Endometrial microvascular endothelial cells (primary cell): ENCODE data around the gene PRSS8. TPM values are rescaled to one million over a fixed set of nuclear protein-coding genes. Genes with fewer than 3 reads are reported as not detected.
"Not testable (repeated sequence)": the region's sequence is repeated elsewhere in the genome, so short reads cannot be mapped to it uniquely, and the experiment has no call there.

Experiments used
- in situ Hi-C: cut with HindIII; loops from 2 replicates; pipeline ENCODE4 v1.10.0; 2017; ENCODE audit warnings: low sequenced_read_pairs, low pct_unique_long_range_greater_than_20kb; ENCODE audit errors: inconsistent ontology term
- total RNA-seq: library from RNA; depleted of rRNA; stranded (reverse); fragments of >200 nt; gene quantifications from one replicate; pipeline ENCODE4 v1.2.3, GENCODE V29; 2015; ENCODE audit errors: inconsistent ontology term

The PRSS8 gene
- total RNA-seq = not detected

GRCh38 chr16:31135535-31136286 is at the start of gene PRSS8:
TSS of gene PRSS8 (minus strand) at chr16:31135727. CDS start at chr16:31135498, 229 bp downstream.
- in situ Hi-C loops = no loop called here

DNA sequence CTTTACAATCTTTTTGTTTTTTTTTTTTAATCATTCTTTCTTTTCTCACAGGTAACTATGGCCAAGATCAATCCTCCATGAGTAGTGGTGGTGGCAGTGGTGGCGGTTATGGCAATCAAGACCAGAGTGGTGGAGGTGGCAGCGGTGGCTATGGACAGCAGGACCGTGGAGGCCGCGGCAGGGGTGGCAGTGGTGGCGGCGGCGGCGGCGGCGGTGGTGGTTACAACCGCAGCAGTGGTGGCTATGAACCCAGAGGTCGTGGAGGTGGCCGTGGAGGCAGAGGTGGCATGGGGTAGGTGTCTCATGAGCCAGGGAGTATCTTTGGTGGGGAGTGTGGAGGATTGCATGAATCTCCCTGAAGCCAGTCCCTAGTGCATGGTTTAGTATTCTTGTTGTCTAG is 49.4 kb upstream of the PRSS8 start:
- in situ Hi-C loops = no loop called here

GRCh38 chr16:31183432-31184428 is 48.2 kb upstream of the PRSS8 start:
- in situ Hi-C loops = no loop called here

- in situ Hi-C loops = no loop called here
Measured at GRCh38 chr16:31182391-31182790, 46.9 kb upstream of the PRSS8 start.

DNA sequence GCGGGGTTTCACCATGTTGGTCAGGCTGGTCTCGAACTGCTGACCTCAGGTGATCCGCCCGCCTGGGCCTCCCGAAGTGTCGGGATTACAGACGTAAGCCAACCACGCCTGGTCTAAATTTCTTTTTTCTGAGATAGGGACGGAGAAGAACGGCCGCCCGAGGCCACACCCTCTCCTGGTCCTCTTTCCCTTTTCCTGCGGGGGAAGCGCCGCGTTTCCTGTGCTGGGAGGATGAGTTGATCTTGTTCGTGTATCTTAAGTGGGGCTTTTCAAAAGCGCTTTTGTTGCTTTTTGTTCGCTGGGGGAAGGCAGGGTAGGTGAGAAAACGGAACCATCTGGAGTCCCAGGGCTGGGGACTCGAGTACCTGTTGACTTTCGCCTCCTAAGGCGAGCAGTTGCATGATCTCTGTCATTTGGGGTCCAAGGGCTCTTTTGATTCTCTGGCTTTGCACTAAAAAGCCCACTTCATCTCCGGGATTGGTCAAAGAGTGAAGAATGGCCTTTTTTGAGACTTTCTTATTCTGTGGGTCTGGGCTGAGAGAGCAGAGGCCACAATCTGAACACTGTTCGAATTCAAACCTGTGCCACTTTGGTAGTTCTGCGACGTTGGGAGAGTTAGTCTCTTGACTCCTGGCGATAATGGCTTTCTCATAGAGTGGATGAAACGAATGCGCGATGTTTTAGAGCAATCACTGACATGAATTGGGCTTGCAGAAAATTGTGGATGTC is 45.7 kb upstream of the PRSS8 start:
- in situ Hi-C loops = no loop called here

DNA sequence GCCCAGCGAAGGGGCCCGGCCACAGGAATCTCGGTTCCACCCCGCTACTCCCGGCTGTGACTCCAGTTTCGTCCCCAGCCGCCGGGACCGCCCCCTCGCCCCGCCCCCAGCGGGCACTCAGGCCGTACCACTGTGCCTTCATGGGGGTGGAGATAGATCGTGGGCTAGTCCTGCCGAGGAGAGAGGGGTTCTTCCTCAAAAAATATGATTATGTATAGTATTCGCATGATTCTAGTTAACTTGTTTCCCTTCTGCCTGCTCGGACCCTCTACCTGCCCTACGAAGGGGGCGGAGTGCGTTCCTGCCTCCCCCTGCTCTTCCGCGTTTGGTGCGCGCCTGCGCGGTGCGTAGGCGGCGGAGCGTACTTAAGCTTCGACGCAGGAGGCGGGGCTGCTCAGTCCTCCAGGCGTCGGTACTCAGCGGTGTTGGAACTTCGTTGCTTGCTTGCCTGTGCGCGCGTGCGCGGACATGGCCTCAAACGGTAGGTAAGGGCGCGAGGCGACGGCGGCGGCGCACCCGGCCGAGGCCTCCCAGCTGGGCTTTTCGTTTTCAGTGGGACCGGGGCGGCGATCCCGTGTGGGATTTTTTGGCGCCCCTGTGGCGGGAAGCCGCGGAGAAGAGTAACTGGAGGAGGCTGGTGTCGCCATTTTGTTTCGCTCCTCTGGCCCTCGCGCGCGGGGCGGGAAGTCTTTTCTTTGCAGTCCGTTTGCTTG is 44.4 kb upstream of the PRSS8 start, which contains the start of gene FUS:
Gene FUS, plus strand, starts transcription at position 393 of the 713 bp plus-strand sequence. Its CDS starts 76 bp downstream, at position 469.
- in situ Hi-C loops = no loop called here

DNA sequence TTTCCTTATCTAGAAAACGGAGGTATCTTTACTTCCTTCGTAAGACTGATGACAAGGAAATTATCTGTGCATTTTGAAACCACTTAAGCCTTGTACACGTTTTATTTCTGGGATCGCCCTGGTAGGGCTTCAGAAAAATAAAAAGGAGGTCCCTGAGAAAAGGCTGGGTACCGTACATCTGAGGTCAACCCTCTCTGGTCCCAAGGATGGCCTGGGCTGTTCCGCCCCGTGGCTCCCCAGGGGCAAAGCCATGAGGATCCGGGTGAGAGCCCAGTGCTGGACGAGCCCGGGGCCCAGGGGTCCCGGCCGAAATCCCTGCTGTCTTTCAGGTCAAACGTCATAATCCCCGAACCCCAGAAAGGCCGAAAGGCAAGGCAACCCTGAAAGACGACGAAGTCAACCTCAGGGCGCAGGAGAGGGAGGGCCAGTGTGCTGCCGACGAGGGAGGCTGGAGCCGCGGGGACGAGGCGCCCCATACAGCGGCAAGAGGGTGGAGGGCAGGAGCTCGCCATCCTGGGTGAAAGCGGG is 43.8 kb upstream of the PRSS8 start:
- in situ Hi-C loops = no loop called here

DNA sequence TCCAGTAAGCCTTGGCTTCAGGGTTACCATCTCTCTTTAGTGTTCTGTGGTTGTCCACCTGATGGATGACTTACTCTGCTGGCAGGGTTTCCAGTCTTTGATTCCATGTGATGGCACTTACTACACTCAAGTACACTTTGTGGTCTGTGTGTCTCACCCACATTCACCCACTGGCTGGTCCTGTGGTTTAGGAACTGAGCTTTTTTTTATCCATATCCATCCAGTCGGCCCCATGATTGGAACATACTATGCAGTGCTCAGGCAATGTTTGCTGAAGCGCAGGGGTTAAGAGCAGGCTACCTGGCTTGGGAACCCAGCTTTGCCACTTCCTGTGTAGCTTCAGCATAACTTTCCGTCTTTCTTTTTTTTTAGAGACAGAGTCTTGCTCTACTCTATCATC is 41.6 kb upstream of the PRSS8 start:
- in situ Hi-C loops = no loop called here

GRCh38 chr16:31170048-31170447 is 34.5 kb upstream of the PRSS8 start:
- in situ Hi-C loops = not testable (repeated sequence)

GRCh38 chr16:31168848-31169247 is 33.3 kb upstream of the PRSS8 start:
- in situ Hi-C loops = no loop called here

GRCh38 chr16:31167315-31167714 is 31.8 kb upstream of the PRSS8 start:
- in situ Hi-C loops = no loop called here

GRCh38 chr16:31157136-31157535 is 21.6 kb upstream of the PRSS8 start:
- in situ Hi-C loops = no loop called here

DNA sequence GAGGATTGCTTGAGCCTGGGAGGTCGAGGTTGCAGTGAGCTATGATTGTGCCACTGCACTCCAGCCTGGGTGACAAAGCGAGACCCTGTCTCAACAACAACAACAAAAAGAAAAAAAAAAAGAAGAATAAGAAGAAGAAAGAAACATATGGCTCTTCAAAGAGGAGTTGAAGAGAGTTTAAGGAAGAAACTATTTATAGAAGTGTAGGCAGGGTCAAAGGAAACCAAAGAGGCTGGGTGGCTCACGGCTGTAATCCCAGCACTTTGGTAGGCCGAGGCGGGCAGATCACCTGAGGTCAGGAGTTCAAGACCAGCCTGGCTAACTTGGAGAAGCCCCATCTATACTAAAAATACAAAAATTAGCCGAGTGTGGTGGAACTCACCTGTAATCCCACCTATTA is 15.4 kb upstream of the PRSS8 start:
- in situ Hi-C loops = not testable (repeated sequence)

- in situ Hi-C loops = no loop called here
Measured at GRCh38 chr16:31149894-31150890, 14.7 kb upstream of the PRSS8 start, which contains the start of gene PRSS36. TSS of gene PRSS36 (minus strand) at chr16:31150066. CDS start at chr16:31150035, 31 bp downstream.

DNA sequence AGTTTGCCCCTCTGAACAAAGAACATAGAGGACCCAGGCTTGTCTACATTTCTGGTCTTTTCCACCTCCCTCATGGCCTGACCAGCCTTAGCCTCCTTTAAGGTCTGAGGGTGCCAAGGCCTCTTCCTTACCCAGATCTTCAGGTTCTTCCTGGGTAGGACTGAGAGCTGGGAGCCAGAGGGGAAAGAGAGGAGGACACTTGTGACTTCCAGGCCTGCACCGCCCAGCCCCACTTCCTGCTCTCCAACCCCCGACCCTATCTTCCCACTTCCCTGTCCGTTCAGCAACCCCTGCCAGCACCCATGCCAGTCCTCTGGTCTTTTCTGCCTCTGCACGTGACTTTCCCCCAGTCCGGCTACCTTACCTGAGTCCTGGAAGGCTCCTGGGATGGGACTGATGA is 13.8 kb upstream of the PRSS8 start:
- in situ Hi-C loops = no loop called here

DNA sequence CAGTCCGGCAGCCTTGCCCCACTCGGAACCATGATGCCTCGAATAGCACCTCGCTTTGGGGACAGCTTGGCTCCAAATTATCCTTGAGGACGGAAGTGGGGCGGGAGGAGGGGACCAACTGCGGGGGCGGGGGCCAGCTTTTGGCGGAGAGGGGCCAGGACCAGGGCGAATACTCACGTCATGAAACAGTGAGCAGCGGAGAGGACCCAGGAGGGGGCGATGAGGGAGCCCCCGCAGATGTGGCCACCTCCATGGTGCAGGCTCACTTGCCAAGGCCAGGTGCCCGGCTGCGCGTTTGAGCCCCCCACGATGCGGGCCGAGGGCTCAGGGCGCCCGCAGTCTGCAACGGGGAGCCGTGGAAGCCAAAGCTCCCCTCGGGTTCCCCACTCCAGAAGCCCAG is 13.4 kb upstream of the PRSS8 start:
- in situ Hi-C loops = no loop called here

- in situ Hi-C loops = no loop called here
Measured at GRCh38 chr16:31148281-31148728, 12.8 kb upstream of the PRSS8 start.
